HEK293T (cell line): ENCODE results near the gene SMPX.

ENCODE experiments used
- ARNT ChIP-seq: fragments of 450-650 bp; IDR thresholded peaks from 2 replicates; pipeline ENCODE4 v1.6.1; 2017; ENCODE audit warnings: mild to moderate bottlenecking
- NFRKB ChIP-seq: fragments of 450-650 bp; IDR thresholded peaks from 2 replicates; pipeline ENCODE4 v1.6.1; 2016; ENCODE audit warnings: mild to moderate bottlenecking, moderate library complexity
- SP1 ChIP-seq: fragments of 450-650 bp; IDR thresholded peaks from 2 replicates; pipeline ENCODE4 v1.6.1; 2017
- TARDBP ChIP-seq: fragments of 450-650 bp; IDR thresholded peaks from 2 replicates; pipeline ENCODE4 v1.6.1; 2016

DNA sequence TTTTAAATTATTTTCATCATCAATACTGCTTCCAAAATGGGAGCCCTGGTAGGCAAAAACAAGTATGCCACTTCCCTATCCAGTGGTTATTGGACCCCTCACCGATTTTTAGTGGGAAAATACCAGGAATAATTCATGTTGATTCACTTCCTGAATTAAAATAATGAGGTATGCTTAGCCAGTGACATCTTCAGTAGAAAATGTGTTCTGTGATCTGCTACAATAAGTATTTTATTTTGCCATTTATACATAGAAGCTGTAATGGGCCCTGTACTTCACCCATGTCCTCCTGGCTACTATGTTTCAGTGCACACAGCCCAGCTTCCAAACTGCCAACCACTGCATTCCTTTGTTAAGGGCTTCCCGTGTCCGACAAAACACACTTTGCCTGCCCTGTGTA lies 58.8 kb downstream of the SMPX start:
- TF ChIP-seq SP1 (no peak), NFRKB (no peak), ARNT (no peak), TARDBP (no peak)
